SW480 (cell line): ENCODE results near the gene SLC9A9.
"Not testable (repeated sequence)": the region's sequence is repeated elsewhere in the genome, so short reads cannot be mapped to it uniquely, and the experiment has no call there.

Experiments used
- DNase-seq: peaks from one replicate; pipeline ENCODE4 v3.0.0-alpha.2; 2016; ENCODE audit warnings: low spot score

SLC9A9 gene

GRCh38 chr3:143810166-143810952 lies 37.9 kb downstream of the SLC9A9 start:
- DNase-seq, result no peak

DNA sequence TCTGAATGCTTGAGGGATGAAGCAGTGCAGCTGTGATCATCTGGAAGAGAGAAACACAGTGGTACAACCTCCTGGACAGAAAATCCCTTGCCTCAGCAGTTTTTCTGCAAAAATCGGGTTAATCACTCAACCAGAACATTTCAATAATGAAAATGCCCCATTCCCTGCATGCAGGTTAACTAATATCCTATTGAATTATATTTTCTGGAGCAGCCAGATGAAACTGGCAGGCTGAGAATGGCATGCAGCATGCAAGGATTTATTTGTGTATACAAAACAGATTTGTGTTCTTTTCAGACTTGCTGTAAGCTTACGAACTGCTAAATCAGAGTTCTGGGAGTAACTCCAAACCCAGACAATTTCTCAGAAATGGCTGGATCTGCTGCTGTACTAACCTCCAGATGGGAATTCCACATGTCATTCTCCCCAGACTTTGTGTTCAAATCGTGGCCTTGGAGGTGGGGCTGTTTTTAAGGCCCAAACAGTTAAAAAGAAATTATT lies 39.1 kb downstream of the SLC9A9 start:
- DNase-seq, result no peak

- DNase-seq, result no peak
Measured at GRCh38 chr3:143808030-143808429, 40.2 kb downstream of the SLC9A9 start.

- DNase-seq, result no peak
Measured at GRCh38 chr3:143806038-143806437, 42.2 kb downstream of the SLC9A9 start.

DNA sequence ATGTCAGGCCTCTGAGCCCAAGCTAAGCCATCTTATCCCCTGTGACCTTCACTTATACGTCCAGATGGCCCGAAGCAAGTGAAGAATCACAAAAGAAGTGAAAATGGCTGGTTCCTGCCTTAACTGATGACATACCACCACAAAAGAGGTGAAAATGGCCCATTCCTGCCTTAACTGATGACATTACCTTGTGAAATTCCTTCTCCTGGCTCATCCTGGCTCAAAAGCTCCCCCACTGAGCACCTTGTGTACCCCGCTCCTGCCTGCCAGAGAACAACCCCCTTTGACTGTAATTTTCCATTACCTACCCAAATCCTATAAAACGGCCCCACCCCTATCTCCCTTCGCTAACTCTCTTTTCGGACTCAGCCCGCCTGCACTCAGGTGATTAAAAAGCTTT lies 42.8 kb downstream of the SLC9A9 start:
- DNase-seq, result not testable (repeated sequence)

DNA sequence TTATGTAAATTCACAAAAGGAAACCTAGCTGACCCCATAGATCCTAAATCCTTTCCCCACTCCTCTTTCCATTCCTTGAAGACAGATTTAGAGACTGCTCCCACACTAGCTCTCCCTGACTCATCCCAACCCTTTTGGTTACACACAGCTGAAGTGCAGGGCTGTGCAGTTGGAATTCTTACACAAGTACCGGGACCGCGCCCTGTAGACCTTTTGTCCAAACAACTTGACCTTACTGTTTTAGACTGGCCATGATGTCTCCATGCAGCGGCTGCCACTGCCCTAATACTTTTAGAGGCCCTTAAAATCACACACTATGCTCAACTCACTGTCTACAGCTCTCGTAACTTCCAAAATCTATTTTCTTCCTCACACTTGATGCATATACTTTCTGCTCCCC lies 47.2 kb downstream of the SLC9A9 start:
- not testable (repeated sequence) for DNase-seq

DNA sequence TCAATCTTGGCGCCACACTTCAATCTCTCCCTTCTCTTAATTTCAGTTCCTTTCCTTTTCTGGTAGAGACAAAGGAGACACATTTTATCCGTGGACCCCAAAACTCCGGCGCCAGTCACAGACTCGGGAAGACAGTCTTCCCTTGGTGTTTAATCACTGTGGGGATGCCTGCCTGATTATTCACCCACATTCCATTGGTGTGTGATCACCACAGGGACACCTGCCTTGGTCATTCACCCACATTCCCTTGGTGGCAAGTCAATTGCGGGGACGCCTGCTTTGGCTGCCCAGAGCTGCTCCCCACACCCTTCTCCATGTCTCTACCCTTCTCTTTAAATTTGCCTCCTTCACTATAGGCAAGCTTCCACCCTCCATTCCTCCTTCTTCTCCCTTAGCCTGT lies 50.1 kb downstream of the SLC9A9 start:
- peak; percentile 60 for DNase-seq

DNA sequence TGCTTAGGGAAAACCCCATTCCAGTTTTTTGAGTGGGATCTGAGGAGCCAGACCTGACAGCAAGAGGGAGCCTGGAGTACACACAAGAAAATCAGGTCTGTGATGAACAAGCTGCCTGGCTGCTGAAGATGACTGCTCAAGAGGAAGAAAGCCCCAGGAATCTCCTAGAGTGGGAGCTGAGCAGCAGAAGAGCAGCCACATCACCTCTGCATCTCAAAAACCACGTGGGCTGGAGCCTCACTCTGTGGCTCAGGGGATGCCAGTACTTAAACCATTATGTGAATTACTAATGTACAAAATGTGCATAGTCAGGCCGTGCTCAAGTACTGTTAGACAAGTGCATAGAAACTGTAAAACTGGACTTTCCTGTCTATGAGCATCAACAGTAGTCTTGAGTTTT lies 52.4 kb downstream of the SLC9A9 start:
- DNase-seq, result no peak

GRCh38 chr3:143794793-143795462 lies 53.3 kb downstream of the SLC9A9 start:
- DNase-seq, result no peak

GRCh38 chr3:143793971-143794370 lies 54.3 kb downstream of the SLC9A9 start:
- no peak for DNase-seq

- no peak for DNase-seq
Measured at GRCh38 chr3:143791386-143791785, 56.9 kb downstream of the SLC9A9 start.

DNA sequence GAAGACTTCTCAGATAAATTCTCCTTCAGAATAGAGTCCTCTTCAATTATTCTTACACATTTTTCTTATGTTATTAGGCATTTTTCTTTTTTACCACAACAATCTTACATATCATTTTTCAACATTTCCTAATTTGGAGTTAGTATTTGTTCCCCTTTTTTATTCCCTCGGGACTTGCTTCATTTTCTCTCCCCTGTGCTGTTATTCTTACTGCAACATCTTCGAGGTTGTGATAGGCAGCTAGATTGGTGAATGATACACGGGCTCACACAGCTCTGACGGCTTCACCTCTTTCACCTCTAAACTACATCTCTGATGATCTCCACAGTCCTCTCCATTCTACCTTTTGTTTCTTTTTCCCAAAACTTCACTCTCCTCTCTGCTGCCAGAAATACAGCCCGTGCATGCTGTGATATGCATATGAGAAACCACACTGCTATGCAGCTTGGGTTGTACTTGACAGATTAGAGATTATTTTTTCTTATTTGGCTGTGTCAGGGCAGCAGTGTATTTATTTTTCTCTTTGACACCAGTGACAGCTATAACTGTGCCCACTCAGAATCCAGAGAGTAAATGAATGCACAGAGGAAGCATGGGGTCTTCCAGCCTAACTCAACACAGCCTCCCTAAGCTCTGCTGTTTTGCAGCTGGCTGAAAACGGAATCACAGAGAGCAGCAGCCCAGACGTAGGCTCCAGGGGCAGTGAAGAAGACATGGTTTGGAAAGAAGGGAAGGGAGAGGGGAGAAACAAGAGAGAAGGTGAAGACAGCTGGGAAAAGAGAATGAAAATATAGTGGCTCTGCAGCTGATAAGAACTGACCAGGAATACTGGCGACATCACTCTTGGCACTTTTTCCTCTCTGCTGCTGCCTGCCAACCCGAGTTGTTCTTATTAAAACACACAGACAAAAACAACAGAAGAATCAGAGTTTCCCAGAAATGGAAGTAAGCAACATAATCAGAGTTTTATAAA lies 61.8 kb downstream of the SLC9A9 start:
- no peak for DNase-seq

GRCh38 chr3:143784446-143784845 lies 63.8 kb downstream of the SLC9A9 start:
- no peak for DNase-seq

DNA sequence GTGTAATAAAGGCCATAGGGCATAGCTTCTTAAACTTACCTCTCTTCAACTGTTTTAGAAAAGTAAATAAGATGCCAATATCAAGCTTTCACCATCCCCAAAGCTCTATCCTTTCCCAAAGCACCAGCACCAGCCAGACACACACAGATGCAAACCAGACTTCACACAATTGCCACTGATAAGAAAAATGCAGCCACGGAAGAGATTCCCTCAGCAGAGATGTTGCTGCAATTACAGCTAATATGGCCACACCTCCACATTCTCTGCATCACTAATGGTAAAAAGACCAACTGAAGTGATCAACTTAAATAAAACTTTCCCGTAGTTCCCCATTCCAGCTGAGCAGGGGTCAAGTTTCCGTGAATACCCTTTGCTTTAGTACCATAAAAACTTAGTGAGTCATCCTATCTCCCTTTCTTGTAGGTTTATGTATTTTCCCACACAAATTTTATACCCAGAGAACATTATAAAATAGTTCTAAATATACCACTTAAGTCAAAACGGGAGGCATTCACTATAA lies 64.4 kb downstream of the SLC9A9 start:
- DNase-seq, result no peak

DNA sequence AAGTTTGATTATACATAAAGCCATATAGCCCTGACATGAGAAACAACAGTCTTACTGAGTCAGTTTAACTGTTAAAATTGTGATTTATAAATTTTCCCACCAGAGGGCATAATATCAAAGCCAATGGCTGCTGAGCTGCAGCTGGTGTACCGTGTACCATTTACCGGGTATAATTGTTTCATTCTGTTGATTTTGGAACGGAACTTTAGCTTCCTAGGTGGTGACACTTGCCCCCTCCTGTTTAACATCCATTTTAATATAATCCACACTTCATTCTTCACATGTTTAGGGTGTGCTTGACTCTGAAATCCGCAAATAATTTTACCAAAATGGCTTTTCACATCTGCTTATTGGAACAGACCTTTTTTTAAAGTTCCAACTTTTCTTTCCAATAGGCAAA lies 72.8 kb downstream of the SLC9A9 start:
- peak; percentile 59 for DNase-seq

GRCh38 chr3:143771939-143772338 lies 76.3 kb downstream of the SLC9A9 start:
- DNase-seq, result no peak

- no peak for DNase-seq
Measured at GRCh38 chr3:143771258-143771657, 77.0 kb downstream of the SLC9A9 start.

- no peak for DNase-seq
Measured at GRCh38 chr3:143770391-143770790, 77.9 kb downstream of the SLC9A9 start.

DNA sequence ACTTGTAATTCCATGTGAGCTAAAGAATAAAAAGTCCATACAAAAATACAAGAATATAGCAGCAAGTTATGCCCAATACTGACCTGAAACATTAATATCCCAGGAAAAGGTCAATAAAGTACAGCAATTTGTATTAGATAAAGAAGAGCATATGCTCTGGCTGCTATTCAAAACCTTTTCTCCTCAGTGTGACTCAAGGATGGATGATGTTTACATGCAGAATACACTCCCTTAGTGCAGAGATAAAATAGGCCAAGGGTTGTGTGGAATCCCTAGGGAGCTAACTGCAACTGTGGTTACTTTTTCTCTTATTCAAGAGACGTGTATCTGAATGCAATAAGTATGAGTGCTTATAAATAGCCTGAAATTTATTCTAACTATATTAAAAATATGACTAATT lies 78.7 kb downstream of the SLC9A9 start:
- DNase-seq, result no peak

GRCh38 chr3:143764840-143765239 lies 83.4 kb downstream of the SLC9A9 start:
- DNase-seq, result no peak

- DNase-seq, result no peak
Measured at GRCh38 chr3:143763564-143764162, 84.6 kb downstream of the SLC9A9 start.

DNA sequence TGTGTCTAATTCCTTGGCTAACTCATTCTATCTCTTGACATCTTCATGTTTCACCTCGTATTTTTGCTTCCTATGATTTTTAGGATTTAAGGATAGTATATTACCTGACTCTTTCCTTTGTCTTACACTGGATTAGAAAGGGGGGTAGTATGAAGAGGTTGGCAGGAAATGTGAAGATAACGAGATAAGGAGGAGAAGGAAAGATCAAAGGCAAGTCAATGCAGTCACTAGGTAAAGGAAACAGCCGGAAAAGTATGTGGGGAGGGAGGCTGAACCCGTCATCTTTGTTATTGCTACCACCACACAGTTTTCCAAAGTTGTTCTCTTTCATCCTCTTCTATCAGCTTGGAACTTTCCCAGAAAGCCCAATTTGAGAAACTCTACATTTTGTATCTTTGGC lies 90.6 kb downstream of the SLC9A9 start:
- no peak for DNase-seq
